Measurements from ENCODE around the gene OR6S1. TPM values are rescaled to one million over a fixed set of nuclear protein-coding genes. Genes with fewer than 3 reads are reported as not detected.

Gene OR6S1
- total and polyA plus RNA-seq, 10 of the 15 experiments (the other 5 are each of a cell fraction or from before 2014, with no cell fraction given) = 0.22 to 0.67 (median 0.43) TPM; not detected in 4

- peak; percentile 26; the same call in 1 of the 2 replicates for TF ChIP-seq TCF12 (IDR thresholded peaks at IDR 0.05; ENCODE audit: low read depth, low read length)
- TF ChIP-seq MLLT1 (IDR thresholded peaks at IDR 0.05) = peak; percentile 78; the same call in 1 of the 2 replicates
- no peak for TF ChIP-seq ESRRA (IDR thresholded peaks at IDR 0.05; ENCODE audit: low read length)
- 0 out of 2 replicates have a peak, but pooled peaks have one; percentile 59 for TF ChIP-seq MTA3 (IDR thresholded peaks at IDR 0.05; ENCODE audit: borderline replicate concordance, low read length)
- 0 out of 2 replicates have a peak, but pooled peaks have one; percentile 31 for TF ChIP-seq ZNF687 (IDR thresholded peaks at IDR 0.05)
- TF ChIP-seq TAF1 (IDR thresholded peaks at IDR 0.05; ENCODE audit: borderline replicate concordance, low read depth, low read length) = 0 out of 2 replicates have a peak, but pooled peaks have one; percentile 8
- no peak for TF ChIP-seq POLR2AphosphoS2 (IDR thresholded peaks at IDR 0.05; ENCODE audit: low read depth, low read length)
- TF ChIP-seq NR2C2 (IDR thresholded peaks at IDR 0.05; ENCODE audit: borderline replicate concordance, control insufficient read depth, insufficient read length, low read depth) = no peak
- TF ChIP-seq BHLHE40 (IDR thresholded peaks at IDR 0.05; ENCODE audit: borderline replicate concordance in 1 of 2, low read depth in 2 of 2, low read length in 1 of 2) = peak in 1 of 2 experiments; percentile 57; a peak in 1 of 4 replicates
- TF ChIP-seq SMARCA5 (IDR thresholded peaks at IDR 0.05) = peak; percentile 84
- 0 out of 2 replicates have a peak, but pooled peaks have one; percentile 28 for TF ChIP-seq ZNF384 (IDR thresholded peaks at IDR 0.05; ENCODE audit: borderline replicate concordance, low read depth, low read length)
- peak; percentile 73; the same call in 1 of the 2 replicates for TF ChIP-seq NR2F1 (conservative IDR thresholded peaks at IDR 0.05)
- no peak for TF ChIP-seq BACH1 (IDR thresholded peaks at IDR 0.05; ENCODE audit: borderline replicate concordance)
- TF ChIP-seq KDM1A (IDR thresholded peaks at IDR 0.05; ENCODE audit: borderline replicate concordance) = no peak
- 0 out of 2 replicates have a peak, but pooled peaks have one; percentile 40 for TF ChIP-seq LARP7 (IDR thresholded peaks at IDR 0.05)
- TF ChIP-seq POLR2A (IDR thresholded peaks at IDR 0.05; ENCODE audit: low read depth, low read length) = peak; percentile 62
- peak; percentile 53; the same call in 1 of the 2 replicates for TF ChIP-seq GABPA (IDR thresholded peaks at IDR 0.05; ENCODE audit: low read depth)
- no peak for TF ChIP-seq HDAC2 (IDR thresholded peaks at IDR 0.05)
- TF ChIP-seq SP1 (IDR thresholded peaks at IDR 0.05; ENCODE audit: low read depth, low read length) = no peak
- TF ChIP-seq RELA (IDR thresholded peaks at IDR 0.05; ENCODE audit: borderline replicate concordance, partially characterized antibody) = no peak
- 0 out of 2 replicates have a peak, but pooled peaks have one; percentile 25 for TF ChIP-seq RCOR1 (conservative IDR thresholded peaks at IDR 0.05; ENCODE audit: low read depth, low read length)
- TF ChIP-seq JUNB (IDR thresholded peaks at IDR 0.05) = no peak; the same call in 1 of the 2 replicates
Measured at GRCh38 chr14:20683891-20684661, 42.6 kb upstream of the OR6S1 start, which contains the start of gene RNASE4 (continued).

Measured in GM12878 (cell line).